HEK293T (cell line): ENCODE data around the gene IFITM1.

Source experiments
- ELF4 ChIP-seq: fragments of 450-650 bp; IDR thresholded peaks from 2 replicates; pipeline ENCODE4 v1.6.1; 2017; ENCODE audit warnings: antibody characterized with exemption
- FOXA1 ChIP-seq: fragments of 450-650 bp; IDR thresholded peaks from 2 replicates; pipeline ENCODE4 v1.6.1; 2016; ENCODE audit warnings: mild to moderate bottlenecking
- FOXM1 ChIP-seq: fragments of 450-650 bp; IDR thresholded peaks from 2 replicates; pipeline ENCODE4 v1.6.1; 2017; ENCODE audit warnings: mild to moderate bottlenecking, borderline replicate concordance
- NFRKB ChIP-seq: fragments of 450-650 bp; IDR thresholded peaks from 2 replicates; pipeline ENCODE4 v1.6.1; 2016; ENCODE audit warnings: mild to moderate bottlenecking, moderate library complexity
- SP1 ChIP-seq: fragments of 450-650 bp; IDR thresholded peaks from 2 replicates; pipeline ENCODE4 v1.6.1; 2017
- SUZ12 ChIP-seq: fragments of 450-650 bp; IDR thresholded peaks from 2 replicates; pipeline ENCODE4 v1.6.1; 2016; ENCODE audit warnings: mild to moderate bottlenecking
- TARDBP ChIP-seq: fragments of 450-650 bp; IDR thresholded peaks from 2 replicates; pipeline ENCODE4 v1.6.1; 2016
- ZNF384 ChIP-seq: fragments of 450-650 bp; IDR thresholded peaks from 2 replicates; pipeline ENCODE4 v1.6.1; 2016

- TF ChIP-seq ELF4 (no peak), TARDBP (no peak), SUZ12 (no peak), NFRKB (no peak), SP1 (no peak), ZNF384 (no peak), FOXA1 (no peak), FOXM1 (no peak)
These were observed 32.2 kb upstream of the IFITM1 start for GRCh38 chr11:281486-282161.
